ENCODE results near the gene CTBP2. TPM values are rescaled to one million over a fixed set of nuclear protein-coding genes. Genes with fewer than 3 reads are reported as not detected.

Gene CTBP2
- total and polyA plus RNA-seq, 2 donors from 2014 or later = 33.1 to 111 TPM

- TF ChIP-seq CTCF (IDR thresholded peaks at IDR 0.05; ENCODE audit: borderline replicate concordance, extremely low read depth, insufficient read depth) = no peak
- H3K27ac ChIP-seq (ENCODE audit: low read depth in 2 of 2, low read length in 2 of 2) = peak overlapping the region; percentile 55 to 87
- peaks cover 0 to 4% (median 2%) of the 10 kb centered on the region in 3 donors for H3K36me3 ChIP-seq (ENCODE audit: control insufficient read depth in 2 of 3, insufficient read depth in 3 of 3, low read length in 3 of 3)
- H3K9me3 ChIP-seq (ENCODE audit: control insufficient read depth in 2 of 3, insufficient read depth in 1 of 3, low read length in 3 of 3) = peaks cover 0 to 6% (median 0%) of the 10 kb centered on the region in 3 donors
- intact Hi-C loops (cut with DNase I) = no loop called here
- peaks cover 0 to 46% (median 33%) of the 10 kb centered on the region in 3 donors for H3K4me1 ChIP-seq (ENCODE audit: control insufficient read depth in 2 of 3, insufficient read depth in 2 of 3, low read depth in 1 of 3, low read length in 3 of 3)
- H3K9ac ChIP-seq (ENCODE audit: low read length in 3 of 3) = no peak overlapping the region
- no peaks in the 10 kb centered on the region for H3K27me3 ChIP-seq (ENCODE audit: control insufficient read depth, insufficient read depth, low read length)
- no peak for FAIRE-seq
- no peak overlapping the region for H3K4me3 ChIP-seq (ENCODE audit: low read length in 3 of 3)
- DNase-seq = peak in 2 of 5 donors; percentile 29 to 89
Observed at GRCh38 chr10:125016611-125017202, 143.7 kb downstream of the CTBP2 start.

- no peak for FAIRE-seq
- no peak overlapping the region for H3K9ac ChIP-seq (ENCODE audit: low read length in 3 of 3)
Observed at GRCh38 chr10:125016123-125016522, 144.2 kb downstream of the CTBP2 start.

GRCh38 chr10:125015356-125015944 lies 144.9 kb downstream of the CTBP2 start:
- Histone ChIP-seq H3K27ac (ENCODE audit: low read depth in 2 of 2, low read length in 2 of 2) (peak overlapping the region; percentile 56 to 87), H3K9me3 (ENCODE audit: control insufficient read depth in 2 of 3, insufficient read depth in 1 of 3, low read length in 3 of 3) (peaks cover 0 to 6% (median 0%) of the 10 kb centered on the region in 3 donors), H3K9ac (ENCODE audit: low read length in 3 of 3) (peak overlapping the region in 1 of 3 donors; percentile 63), H3K4me3 (ENCODE audit: low read length in 3 of 3) (no peak overlapping the region), H3K27me3 (ENCODE audit: control insufficient read depth, insufficient read depth, low read length) (no peaks in the 10 kb centered on the region), H3K4me1 (ENCODE audit: control insufficient read depth in 2 of 3, insufficient read depth in 2 of 3, low read depth in 1 of 3, low read length in 3 of 3) (peaks cover 0 to 44% (median 33%) of the 10 kb centered on the region in 3 donors), H3K36me3 (ENCODE audit: control insufficient read depth in 2 of 3, insufficient read depth in 3 of 3, low read length in 3 of 3) (peaks cover 0 to 2% (median 1%) of the 10 kb centered on the region in 3 donors)
- intact Hi-C loops (cut with DNase I) = no loop called here
- FAIRE-seq (no peak), DNase-seq (peak in 1 of 5 donors; percentile 84)
- TF ChIP-seq CTCF (IDR thresholded peaks at IDR 0.05; ENCODE audit: borderline replicate concordance, extremely low read depth, insufficient read depth) = no peak

More at GRCh38 chr10:125016123-125016522, 144.2 kb downstream of the CTBP2 start:
- Histone ChIP-seq H3K4me1 (ENCODE audit: control insufficient read depth in 2 of 3, insufficient read depth in 2 of 3, low read depth in 1 of 3, low read length in 3 of 3) (peaks cover 0 to 46% (median 33%) of the 10 kb centered on the region in 3 donors), H3K36me3 (ENCODE audit: control insufficient read depth in 2 of 3, insufficient read depth in 3 of 3, low read length in 3 of 3) (peaks cover 0 to 3% (median 2%) of the 10 kb centered on the region in 3 donors), H3K27ac (ENCODE audit: low read depth in 2 of 2, low read length in 2 of 2) (peak overlapping the region; percentile 55 to 87), H3K9me3 (ENCODE audit: control insufficient read depth in 2 of 3, insufficient read depth in 1 of 3, low read length in 3 of 3) (peaks cover 0 to 6% (median 0%) of the 10 kb centered on the region in 3 donors), H3K27me3 (ENCODE audit: control insufficient read depth, insufficient read depth, low read length) (no peaks in the 10 kb centered on the region), H3K4me3 (ENCODE audit: low read length in 3 of 3) (no peak overlapping the region)
- DNase-seq = peak in 1 of 5 donors; percentile 74
- intact Hi-C loops (cut with DNase I) = no loop called here
- TF ChIP-seq CTCF (IDR thresholded peaks at IDR 0.05; ENCODE audit: borderline replicate concordance, extremely low read depth, insufficient read depth) = no peak

Data from kidney (tissue), 14 donors.